ENCODE measurements around the gene RPRD1B. TPM values are rescaled to one million over a fixed set of nuclear protein-coding genes. Genes with fewer than 3 reads are reported as not detected.

Gene RPRD1B
- polyA plus RNA-seq, 1 of the 3 experiments (the other 2 are of a cell fraction), result 11.8 TPM

- 0 out of 2 replicates have a peak, but pooled peaks have one; percentile 31 for TF ChIP-seq TEAD4 (IDR thresholded peaks at IDR 0.05; ENCODE audit: borderline replicate concordance, insufficient read depth)
- TF ChIP-seq SMC3 (IDR thresholded peaks at IDR 0.05; ENCODE audit: low read depth, low read length), result no peak; the same call in 1 of the 2 replicates
- TF ChIP-seq CTCF (IDR thresholded peaks at IDR 0.05), result no peak
- peak; percentile 70 for TF ChIP-seq USF1 (IDR thresholded peaks at IDR 0.05; ENCODE audit: borderline replicate concordance, low read depth)
- no peak for TF ChIP-seq NRF1 (IDR thresholded peaks at IDR 0.05; ENCODE audit: low read depth, low read length)
These were observed 93.5 kb downstream of the RPRD1B start (continued) for GRCh38 chr20:38126932-38127621.

GRCh38 chr20:38127920-38128528, 94.5 kb downstream of the RPRD1B start:
- no peaks in the 10 kb centered on the region for H3K9me3 ChIP-seq
- ChIA-PET CTCF (interaction anchor here (1.2 to 2.3 kb wide), 4 partner anchors 9 to 70 kb away, joined by 3 to 9 read pairs (median 8); no protein-coding TSS in a partner anchor), POLR2A (no interaction called here)
- peaks cover 65% of the 10 kb centered on the region for H3F3A ChIP-seq (replicated peaks; ENCODE audit: insufficient read depth)
- H2AFZ ChIP-seq (ENCODE audit: low read depth), result no peak overlapping the region
- peak overlapping the region; percentile 30; the same call in 1 of the 2 replicates for H3K4me2 ChIP-seq
- peak overlapping the region; percentile 82 to 86 for H3K27ac ChIP-seq (ENCODE audit: low read depth in 2 of 2, low read length in 1 of 2)
- TF ChIP-seq TCF12 (IDR thresholded peaks at IDR 0.05) (no peak), USF2 (IDR thresholded peaks at IDR 0.05; ENCODE audit: borderline replicate concordance, low read depth, low read length) (no peak), ELF1 (IDR thresholded peaks at IDR 0.05) (no peak), RAD21 (IDR thresholded peaks at IDR 0.05; ENCODE audit: low read length) (no peak), GABPA (IDR thresholded peaks at IDR 0.05; ENCODE audit: low read depth) (no peak), FOXM1 (IDR thresholded peaks at IDR 0.05; ENCODE audit: low read depth) (no peak), MXI1 (IDR thresholded peaks at IDR 0.05; ENCODE audit: low read depth, low read length) (no peak), MAX (IDR thresholded peaks at IDR 0.05; ENCODE audit: low read depth) (no peak), FOSL2 (IDR thresholded peaks at IDR 0.05; ENCODE audit: borderline replicate concordance, low read depth) (no peak), IRF3 (IDR thresholded peaks at IDR 0.05; ENCODE audit: low read depth, low read length) (no peak), FOXJ3 (CRISPR knock-in tag; IDR thresholded peaks at IDR 0.05) (no peak), NRF1 (IDR thresholded peaks at IDR 0.05; ENCODE audit: low read depth, low read length) (no peak), SMC3 (IDR thresholded peaks at IDR 0.05; ENCODE audit: low read depth, low read length) (no peak), CTCF (IDR thresholded peaks at IDR 0.05) (no peak), PBX3 (IDR thresholded peaks at IDR 0.05) (no peak)
- WGBS (ENCODE audit: low lambda C conversion rate), result 87% methylated on average over 9 of the region's 9 CpGs
- DNase-seq, result no peak
- peak overlapping the region; percentile 47; the same call in 1 of the 2 replicates for H3K9ac ChIP-seq
- peaks cover 24 to 46% of the 10 kb centered on the region in 2 experiments; a peak in 3 of 4 replicates for H3K4me1 ChIP-seq (ENCODE audit: control insufficient read depth in 1 of 2, insufficient read depth in 2 of 2, low read depth in 1 of 2, low read length in 1 of 2)
- no peaks in the 10 kb centered on the region for H3K27me3 ChIP-seq (ENCODE audit: insufficient read depth)
- H4K20me1 ChIP-seq (ENCODE audit: insufficient read depth), result no peaks in the 10 kb centered on the region
- H3K9me2 ChIP-seq, result no peaks in the 10 kb centered on the region
- no peak overlapping the region for H3K4me3 ChIP-seq (ENCODE audit: low read depth in 2 of 2, low read length in 1 of 2)
- H3K36me3 ChIP-seq (replicated peaks in 1 of 2; ENCODE audit: control insufficient read depth in 1 of 2, insufficient read depth in 2 of 2, low read length in 1 of 2), result peaks cover 10 to 30% of the 10 kb centered on the region in 2 experiments
- no peaks in the 10 kb centered on the region for H3K79me2 ChIP-seq (ENCODE audit: insufficient read depth)
